Activated naive CD4-positive, alpha-beta T cell treated with anti-CD3 and anti-CD28 coated beads, Interleukin-2, amount 50 U/mL, for 16 hours (primary cell): ENCODE measurements around the gene SYT5.
"Not testable (repeated sequence)": the region's sequence is repeated elsewhere in the genome, so short reads cannot be mapped to it uniquely, and the experiment has no call there.

ENCODE experiments used
- DNase-seq: peaks from one replicate; pipeline ENCODE4 v3.0.0-alpha.2; 2020

The SYT5 gene

DNA sequence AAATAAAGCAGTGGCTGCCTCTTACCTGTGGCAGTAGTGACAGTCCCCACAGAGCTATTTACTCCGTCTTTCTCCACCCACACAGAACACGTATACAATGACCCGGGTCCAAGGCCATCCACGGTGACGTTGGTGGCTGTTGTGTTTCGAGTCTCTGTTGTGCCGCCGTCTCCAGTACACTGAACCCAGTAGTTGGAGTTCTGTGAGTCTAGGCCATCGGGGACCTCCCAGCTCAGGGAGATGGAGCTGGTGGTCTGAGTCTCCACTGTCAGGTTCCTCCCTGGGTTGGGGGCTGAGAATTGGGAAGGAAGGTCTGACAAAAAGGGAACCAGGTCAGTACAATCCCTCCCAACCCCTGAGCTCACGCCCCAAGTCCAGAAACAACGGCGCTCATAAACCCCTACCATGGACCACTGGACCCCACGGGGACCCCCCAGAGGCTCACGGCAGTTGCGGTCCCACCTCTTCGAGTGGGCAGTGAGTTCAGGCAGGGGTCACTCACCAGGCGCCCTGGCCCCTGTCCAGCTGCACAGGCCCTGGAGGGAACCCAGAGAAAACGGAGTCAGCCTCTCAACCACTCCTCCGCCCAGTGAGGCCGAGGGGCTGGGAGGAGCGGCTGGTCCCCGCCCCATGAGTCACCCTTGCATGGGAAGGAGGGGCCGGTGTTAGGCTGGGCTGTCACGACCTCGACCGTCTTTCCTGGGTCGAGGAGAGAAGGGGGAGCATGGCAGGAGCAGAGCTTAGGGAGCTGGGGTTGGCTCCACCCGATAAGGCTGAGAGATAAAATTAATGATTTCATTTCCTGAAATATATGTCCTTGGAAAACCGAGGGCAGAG lies 26.8 kb upstream of the SYT5 start:
- DNase-seq = peak; percentile 48

DNA sequence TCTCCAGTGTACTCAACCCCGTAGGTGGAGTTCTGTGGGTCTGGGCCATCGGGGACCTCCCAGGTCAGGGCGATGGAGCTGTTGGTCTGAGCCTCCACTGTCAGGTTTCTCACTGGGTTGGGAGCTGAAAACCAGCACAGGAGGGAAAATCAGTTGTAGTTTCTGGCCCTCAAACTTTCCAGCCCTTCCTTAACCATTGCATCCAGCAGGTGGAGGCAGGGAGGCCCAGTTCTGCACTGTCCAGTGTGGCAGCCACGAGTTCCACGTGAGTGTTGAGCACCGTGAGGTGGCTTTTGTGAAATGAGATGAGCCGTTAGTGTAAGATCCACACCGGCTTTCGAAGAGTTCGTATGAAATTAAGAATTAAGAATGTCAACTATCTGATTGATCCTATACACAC lies 22.1 kb upstream of the SYT5 start:
- not testable (repeated sequence) for DNase-seq

DNA sequence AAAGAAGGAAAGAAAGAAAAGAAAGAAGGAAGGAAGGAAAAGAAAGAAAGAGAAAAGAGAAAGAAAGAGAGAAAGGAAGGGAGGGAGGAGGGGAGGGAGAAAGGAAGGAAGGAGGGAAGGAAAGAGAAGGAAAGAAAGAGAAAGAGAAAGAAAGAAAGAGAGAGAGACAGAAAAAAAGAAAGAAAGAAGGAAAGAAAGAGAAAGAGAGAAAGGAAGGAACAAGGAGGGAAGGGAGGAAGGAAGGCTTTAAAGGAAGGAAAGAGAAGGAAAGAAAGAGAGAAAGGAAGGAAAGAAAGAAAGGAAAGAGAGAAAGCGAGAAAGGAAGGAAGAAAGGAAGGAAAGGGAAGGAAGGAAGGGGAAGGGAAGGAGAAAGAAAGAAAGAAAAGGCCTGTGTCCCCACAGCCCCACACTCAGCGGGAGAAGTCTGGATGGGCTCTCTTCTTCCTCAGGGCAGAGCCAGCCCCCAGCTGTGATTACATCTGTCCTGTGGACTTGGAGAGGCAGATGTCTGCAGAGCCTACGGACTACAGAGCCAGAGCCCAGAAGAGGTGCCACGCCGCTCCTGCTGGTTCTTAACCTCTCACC lies 19.6 kb upstream of the SYT5 start:
- no peak for DNase-seq

DNA sequence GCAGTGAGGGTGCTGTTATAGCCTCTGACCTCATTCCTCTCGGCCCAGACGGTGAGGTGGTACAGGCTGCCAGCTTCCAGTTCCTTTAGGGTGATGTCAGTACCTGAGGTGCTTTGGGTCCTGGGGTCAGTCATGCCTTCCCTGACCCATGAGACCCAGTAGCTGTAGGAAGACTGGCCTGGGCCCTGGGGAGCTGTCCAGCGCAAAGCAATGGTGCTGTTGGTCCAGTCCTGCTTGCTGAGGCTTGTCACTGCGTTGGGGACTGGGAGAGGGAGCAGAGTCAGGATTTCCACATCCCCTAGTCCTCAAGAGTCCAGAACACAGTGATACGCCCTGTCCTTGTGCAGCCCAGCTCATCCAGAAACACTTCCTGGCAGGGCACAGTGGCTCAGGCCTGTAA lies 18.6 kb upstream of the SYT5 start:
- DNase-seq = no peak

DNA sequence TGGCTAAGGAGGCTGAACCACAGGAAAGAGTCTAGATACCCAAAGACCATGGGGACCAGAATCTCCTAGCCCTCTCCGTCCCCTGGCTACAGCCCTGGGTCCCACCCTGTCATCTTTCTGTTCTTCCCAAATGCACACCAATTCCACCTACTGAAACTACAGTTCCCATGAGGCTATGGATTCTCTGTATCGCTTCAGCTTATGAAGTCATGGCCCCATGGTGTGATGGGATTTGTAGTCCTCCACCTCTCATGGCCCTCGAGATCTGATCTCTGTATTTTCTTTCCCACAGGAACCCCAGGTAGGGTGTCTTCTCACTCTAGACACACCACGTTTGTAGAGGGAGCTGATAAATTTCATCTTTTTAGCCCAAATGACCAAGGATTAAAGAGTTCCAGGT lies 17.4 kb upstream of the SYT5 start:
- no peak for DNase-seq

DNA sequence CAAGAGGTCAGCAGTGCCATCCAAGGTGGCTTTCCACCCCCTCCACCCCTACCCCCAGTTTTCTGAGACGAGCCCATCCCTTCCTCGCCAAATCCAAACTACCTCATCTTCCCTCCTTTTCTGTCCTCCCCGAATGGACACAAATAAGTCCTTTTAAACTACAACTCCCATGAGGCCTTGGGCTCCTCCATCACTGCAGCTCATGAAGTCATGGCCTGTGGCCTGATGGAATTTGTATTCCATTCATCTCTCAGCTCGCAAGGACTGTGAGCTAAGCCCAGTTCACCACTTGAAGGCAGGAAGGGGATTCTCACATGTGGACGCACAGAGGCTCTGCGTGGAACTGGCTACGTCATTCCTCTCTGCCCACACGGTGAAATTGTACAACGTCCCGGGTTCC lies 16.7 kb upstream of the SYT5 start:
- DNase-seq = no peak

DNA sequence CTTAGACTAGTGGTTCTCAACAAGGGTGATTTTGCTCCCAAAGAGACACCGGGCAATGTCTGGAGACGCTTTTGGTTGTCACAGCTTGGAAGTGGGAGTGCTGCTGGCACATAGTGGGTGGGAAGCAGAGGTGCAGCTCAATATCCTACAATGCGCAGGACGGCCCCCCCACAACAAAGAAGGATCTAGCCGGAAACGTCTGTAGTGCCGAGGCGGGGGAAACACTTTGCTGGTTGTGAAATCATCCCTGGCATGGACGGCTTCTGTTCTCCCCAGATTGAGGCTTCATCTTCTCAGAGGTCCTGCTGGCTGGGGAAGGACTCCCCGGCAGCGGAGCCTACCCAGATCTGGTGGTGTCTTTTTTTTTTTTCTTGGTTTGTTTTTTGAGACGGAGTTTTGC lies 13.4 kb upstream of the SYT5 start:
- DNase-seq = no peak

DNA sequence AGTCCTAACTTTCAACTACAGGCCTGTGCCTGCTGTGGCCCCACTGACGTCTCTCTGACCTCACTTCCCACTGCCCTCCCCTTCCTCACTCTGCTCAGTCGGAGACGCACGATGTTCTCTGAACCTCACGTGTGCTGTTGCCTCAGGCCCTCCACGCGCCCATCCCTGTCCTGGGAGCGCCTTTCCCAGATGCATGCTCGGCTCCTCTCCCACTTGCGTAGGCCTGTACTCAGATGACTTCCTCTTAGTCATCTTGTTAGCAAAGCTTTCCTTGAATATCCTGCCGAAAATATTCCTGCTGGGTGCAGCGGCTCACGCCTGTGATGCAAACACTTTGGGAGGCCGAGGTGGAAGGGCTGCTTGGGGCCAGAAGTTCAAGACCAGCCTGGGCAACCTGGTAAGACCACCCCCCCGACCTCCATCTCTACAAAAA lies 9.3 kb upstream of the SYT5 start:
- no peak for DNase-seq

DNA sequence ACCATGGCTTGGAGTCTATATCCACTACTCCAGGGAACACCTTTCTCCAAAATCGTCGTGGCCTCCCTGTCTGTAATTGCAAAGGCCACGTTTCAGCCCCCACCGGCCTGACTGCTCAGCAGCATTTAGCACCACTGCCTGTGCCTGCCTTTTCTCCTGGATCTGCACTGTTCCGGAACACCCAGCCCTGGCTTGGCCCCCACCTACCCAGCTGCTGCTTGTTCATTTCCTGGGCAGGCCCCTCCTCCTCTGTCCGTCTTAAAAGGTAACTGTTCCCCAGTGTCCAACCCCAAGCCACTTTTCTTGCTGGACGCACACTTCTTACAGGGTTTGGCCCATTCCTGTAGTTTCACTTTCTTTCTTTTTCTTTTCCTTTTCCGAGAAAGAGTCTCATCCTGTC lies 8.5 kb upstream of the SYT5 start:
- no peak for DNase-seq

DNA sequence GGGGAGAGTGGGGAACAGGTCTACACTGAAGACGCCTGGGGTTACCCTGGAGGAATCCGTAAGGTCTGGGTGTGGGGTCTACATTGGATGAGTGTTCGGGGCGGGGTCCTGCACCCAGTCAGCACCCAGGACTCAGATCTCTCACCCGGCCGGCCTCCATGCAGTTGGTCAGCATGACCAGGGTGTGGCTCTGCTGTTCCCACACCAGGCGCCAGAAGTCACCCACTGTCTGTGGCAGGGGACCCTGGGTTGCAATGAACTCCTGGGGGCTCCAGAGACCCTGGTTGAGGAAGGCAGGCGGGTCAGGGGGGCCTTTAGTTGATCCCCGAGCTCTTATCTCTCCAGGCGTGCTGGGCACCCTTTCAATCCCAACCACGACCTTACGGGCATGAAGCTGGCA lies 6.0 kb upstream of the SYT5 start:
- no peak for DNase-seq

DNA sequence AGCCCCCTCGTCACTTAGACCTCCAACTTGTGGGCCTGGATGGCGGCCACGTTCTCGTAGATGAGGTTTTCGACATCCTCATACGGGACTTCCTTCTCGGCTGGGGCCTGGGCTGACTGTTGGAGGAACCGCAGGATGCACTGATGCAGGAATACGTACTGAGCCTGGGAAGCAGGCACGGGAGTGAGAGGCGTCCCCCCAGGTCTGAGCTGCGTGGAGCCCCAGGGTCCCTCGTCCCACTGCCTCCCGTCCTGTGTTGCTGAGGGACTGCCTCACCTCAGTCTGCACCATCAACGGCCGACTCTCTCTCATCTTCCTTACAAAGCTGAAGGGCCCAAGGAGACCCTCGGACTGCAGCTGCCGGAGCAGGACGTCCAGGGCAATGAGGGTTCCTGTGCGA lies 1.7 kb upstream of the SYT5 start:
- no peak for DNase-seq

DNA sequence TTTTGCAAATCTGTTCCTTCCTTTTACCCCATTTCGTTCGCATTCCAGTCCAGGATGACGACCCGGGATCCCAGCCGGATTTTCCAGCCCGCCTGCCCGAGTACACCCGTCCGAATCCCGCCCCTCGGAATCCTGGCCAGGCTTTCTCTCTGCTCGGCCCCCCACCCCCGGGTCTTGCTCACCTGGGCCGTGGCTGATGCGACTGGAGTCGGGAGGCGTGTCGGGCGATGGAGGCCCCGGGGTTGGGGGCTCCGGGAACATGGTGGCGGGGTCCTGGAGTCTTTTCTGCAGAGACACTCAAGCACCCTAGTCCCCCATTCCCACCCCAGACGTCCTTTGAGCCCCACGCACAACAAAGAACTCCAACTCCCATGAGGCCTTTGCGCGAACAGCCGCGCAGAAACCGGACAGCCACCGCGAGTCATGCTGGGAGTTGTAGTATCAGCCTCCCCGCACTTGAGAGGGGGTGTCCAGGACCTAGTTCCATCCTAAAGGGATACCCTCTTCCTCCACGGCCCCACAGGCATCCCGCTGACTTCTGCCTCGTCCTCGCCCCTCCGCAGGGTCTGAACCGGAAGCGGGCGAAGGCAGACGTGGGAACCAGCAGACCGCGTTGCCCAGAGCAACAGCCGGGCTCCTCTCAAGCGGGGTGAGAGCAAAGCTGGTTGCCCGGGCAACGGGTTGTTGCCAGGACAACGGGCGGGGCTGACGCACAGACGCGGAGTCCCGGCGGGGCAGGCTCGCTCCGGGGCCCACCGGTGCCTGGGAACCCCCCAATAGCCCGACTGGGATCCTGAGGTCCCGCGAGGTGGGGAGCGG lies 1.1 kb downstream of the SYT5 start:
- peak; percentile 88 for DNase-seq

DNA sequence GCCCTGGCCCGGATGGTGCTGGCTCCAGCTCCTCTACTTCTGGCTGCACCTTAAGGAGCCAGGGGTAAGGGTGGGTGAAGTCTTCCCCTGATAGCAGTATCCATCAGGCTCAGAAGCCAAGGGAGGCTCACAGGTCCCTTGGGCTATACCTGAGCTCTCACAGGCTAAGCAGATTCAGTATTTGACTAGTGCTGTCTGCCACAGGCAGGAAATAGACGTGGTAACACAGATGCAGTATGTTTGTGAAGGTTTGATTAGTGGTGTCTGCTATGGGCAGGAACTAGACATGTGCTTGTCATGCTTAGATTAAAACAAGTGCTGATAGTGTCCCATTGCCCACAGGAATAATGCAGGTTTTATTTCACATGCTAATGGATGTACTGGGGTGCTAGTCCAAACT lies 4.0 kb downstream of the SYT5 start:
- no peak for DNase-seq

DNA sequence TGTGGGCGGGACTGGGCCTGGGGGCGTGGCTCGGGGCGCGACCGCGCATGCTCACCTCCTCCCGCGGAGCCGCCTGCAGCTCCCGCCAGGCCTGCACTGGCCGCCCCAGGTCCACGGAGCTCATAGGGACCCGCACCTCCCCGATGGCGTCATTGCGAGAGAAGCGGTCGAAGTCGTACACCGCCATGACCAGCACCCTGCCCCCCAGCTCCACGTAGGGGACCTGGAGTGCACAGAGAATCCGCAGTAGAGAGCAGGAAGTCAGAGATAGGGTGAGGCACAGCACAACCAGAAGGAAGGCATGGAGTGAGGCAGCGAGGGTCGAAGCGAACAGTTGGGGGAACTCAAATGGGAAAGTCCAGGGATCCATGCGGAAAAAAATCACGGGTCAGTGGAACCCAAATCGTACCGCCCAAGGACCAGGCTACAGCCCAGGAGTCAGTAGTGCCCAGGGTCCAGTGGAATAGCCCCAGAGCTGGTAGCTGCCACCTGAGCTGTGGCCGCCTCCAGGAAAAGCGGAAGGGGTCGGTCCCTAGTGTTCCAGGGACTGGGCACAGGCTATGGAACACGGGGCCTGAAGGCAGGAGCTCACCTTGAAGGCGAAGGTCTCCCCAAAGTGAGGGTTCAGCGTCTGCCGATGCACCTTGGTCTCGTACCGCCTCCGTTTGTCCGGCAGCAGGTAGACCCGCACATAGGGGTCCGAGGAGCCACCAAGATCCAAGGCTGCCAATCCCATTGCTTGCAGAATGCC lies 4.8 kb downstream of the SYT5 start:
- no peak for DNase-seq

DNA sequence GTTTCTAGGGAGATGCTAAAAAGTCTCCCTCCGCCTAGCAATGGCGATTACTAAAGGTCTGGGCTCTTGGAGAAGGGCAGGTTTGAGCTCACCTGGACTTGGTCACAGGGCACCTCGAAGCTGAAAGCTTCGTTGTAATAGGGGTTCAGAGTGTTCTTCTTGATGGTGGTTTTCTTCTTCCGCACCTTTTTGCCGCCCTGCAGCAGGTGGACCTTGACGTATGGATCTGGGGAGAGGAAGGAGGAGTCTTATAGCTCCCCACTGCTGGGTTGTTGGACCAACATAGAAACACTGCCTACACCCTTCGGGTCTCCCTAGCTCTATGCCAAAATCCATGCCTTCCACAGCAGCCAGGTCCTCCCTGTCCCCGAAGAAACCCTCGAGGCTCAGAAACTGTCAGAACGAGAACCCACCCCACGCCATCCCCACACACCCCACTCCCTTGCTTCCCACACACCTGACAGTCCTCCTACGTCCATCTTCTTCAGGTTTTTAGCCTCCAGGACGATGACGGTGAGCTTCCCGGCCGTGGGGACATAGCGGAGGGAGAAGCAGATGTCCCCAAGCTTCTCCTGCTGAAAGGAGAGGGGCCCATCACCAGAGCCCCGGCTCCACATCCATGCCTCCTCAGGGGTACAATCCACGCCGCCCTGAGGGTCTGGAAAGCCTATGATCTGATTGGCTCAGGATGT lies 5.5 kb downstream of the SYT5 start:
- DNase-seq = no peak

DNA sequence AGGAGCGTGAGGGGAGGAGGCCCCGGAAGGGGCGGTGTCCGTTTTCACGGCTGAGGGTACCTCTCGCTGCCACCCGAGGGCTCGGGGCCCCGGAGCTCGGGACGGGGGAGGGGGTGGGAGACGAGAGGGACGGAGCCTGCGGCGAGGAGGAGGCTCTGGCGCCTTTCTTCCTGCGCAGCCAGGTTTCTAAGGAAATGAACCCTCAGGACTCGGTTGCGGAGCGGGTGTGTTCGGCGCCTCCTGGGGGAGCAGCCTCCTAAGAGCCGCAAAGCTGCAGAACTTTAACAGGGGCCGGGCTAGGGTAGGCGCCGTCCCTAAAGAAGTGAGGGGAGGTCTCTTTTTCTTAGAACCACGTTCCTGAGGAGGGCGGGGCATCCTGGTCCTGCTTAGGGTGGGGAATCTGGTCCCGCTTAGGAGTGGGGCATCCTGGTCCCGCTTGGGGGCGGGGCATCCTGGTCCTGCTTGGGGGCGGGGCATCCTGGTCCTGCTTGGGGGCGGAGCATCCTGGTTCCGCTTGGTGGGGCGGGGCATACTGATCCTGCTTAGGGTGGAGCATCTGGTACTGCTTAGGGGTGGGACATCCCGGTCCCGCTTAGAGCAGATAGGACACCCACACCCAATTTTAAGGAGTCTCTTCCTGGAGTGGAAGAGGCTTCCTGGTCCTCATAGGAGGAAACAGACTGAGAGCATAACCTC lies 6.2 kb downstream of the SYT5 start:
- peak; percentile 29 for DNase-seq

DNA sequence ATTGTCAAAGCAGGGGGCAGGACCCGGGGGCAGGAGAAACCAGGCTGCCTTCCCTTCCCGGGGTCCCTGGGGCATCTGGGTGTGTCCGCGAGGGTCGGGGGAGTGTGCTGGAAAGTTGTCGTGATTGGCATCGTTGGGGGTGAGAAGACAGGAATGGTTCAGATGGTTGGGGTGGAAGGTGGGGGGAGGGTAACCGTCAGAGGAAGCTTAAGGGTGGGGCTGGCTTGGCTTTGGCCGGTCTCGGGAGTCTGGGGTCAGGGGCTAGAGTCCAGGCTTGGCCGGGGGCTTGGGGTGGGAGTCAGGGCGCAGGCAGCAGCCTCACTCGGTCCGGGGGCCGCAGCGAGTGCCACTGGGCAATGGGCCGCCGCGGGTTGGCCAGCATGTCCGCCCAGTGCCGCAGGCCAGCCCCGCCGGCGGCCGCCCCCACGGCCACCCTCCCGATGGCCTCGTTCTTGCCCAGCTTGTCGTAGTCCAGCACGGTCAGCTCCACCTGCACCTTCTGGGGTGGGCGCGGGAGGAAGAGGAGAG lies 6.8 kb downstream of the SYT5 start:
- DNase-seq = no peak

DNA sequence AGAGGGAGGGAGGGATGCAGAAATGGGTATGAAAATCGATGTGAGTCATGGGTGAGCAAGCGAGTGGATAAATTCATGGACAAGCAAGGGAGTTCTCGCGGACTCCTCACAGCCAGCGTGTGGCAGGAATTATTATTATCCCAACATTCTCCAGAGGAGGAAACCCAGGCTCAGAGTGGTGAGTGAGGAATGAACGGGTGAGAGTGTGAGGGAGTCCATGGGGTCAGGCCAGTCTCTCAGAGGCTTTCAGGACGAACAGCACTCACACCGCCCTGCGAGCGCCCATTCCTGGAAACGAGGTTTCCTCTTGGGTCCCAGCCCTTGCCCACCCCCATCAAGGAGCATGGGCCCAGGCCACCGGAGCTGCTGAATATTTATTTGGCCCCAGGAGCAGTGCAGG lies 7.3 kb downstream of the SYT5 start:
- DNase-seq = no peak

DNA sequence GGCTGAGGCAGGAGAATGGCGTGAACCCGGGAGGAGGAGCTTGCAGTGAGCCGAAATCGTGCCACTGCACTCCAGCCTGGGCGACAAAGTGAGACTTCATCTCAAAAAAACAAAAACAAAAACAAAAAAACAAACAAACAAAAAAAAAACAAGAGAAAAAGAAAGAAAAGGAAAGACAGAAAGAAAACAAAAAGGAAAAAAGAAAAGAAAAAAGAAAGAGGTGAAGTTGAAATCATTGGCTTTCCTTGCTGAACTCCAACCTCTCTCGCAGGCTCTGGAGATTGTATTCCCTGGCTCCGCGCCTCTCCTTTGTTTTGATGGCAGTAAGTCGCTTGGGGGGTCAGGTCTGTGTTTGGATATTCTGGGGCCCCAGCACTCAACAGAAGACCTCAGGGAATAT lies 7.8 kb downstream of the SYT5 start:
- DNase-seq = not testable (repeated sequence)

DNA sequence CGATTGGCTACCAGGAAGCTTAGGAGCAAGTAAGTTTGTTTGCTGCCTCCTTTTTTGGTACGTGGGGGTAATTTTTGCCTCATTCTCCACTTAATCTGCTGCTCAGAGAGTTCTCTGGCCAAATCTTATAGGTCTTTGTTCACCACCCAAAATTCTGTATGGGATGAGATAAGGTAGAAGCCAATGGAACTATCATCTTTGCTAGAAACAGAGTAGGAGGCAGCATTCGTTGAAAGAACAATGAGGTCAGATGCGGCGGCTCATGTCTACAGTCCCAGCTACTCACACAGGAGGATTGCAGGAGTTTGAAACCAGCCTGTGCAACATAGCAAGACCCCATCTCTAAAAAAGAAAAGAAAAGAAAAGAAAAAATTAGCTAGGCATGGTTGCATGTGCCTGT lies 8.6 kb downstream of the SYT5 start:
- DNase-seq = no peak

DNA sequence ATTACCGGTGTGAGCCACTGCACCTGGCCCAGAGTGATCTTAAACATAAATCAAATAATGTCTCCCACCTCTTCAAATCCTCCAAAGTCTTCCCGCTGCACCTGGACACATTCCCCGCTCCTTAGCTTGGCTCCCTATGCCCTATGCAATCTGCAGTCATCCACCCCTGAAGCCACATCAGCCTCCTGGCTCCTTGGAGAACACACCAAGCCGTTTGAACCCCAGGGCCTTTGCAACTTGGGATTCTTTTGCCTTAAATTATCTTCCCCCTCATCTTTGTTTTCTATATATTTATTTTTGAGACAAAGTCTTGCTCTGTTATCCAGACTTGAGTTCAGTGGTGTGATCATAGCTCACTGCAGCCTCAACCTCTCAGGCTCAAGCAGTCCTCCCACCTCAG lies 11.0 kb downstream of the SYT5 start:
- DNase-seq = no peak
